Erythroblast (primary cell): ENCODE measurements around the gene ANKRD55.
"Not testable (repeated sequence)": the region's sequence is repeated elsewhere in the genome, so short reads cannot be mapped to it uniquely, and the experiment has no call there.

ENCODE experiments used
- DNase-seq, 2 experiments: peaks; one replicate each; lab custom pipeline; 2025; lab: John Stamatoyannopoulos, UW
- GATA1 ChIP-seq: IDR thresholded peaks from 2 replicates; pipeline ENCODE4 v1.6.1; 2011; ENCODE audit warnings: low read depth, mild to moderate bottlenecking, control low read depth, low read length, moderate library complexity
- POLR2A ChIP-seq: IDR thresholded peaks from 2 replicates; pipeline ENCODE4 v1.6.1; 2011; ENCODE audit warnings: mild to moderate bottlenecking, low read length

ANKRD55 gene

GRCh38 chr5:56262279-56262678 is 29.1 kb upstream of the ANKRD55 start:
- TF ChIP-seq GATA1 (no peak), POLR2A (no peak)
- DNase-seq = peak in 1 of 2 experiments; percentile 5

- no peak for TF ChIP-seq GATA1
- no peak for TF ChIP-seq POLR2A
- no peak for DNase-seq
Measured at GRCh38 chr5:56259002-56259511, 25.9 kb upstream of the ANKRD55 start.

DNA sequence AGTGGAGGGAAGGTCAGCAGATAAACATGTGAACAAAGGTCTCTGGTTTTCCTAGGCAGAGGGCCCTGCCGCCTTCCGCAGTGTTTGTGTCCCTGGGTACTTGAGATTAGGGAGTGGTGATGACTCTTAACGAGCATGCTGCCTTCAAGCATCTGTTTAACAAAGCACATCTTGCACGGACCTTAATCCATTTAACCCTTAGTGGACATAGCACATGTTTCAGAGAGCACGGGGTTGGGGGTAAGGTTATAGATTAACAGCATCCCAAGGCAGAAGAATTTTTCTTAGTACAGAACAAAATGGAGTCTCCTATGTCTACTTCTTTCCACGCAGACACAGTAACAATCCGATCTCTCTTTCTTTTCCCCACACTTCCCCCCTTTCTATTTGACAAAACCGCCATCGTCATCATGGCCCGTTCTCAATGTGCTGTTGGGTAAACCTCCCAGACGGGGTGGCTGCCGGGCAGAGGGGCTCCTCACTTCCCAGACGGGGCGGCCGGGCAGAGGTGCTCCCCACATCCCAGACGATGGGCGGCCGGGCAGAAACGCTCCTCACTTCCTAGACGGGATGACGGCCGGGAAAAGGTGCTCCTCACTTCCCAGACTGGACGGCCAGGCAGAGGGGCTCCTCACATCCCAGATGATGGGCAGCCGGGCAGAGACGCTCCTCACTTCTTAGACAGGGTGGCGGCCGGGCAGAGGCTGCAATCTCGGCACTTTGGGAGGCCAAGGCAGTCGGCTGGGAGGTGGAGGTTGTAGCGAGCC is 24.8 kb upstream of the ANKRD55 start:
- DNase-seq = not testable (repeated sequence)

DNA sequence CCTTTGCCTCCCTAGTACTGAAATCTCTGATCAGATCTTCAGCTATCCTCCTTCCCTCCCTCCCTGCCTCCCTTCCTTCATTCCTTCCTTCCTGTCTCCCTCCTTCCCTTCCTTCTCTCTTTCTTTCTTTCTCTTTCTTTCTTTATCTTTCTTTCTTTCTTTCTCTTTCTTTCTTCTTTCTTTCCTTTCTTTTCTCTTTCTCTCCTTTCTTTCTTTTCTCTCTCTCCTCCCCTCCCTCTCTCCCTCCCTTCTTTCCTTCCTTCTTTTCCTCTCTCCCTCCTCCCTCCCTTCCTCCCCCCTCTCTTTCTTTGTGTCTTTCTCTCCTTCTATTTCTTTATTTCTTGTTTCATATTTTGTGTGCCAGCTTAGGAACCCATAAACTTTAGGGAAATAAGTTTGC is 23.9 kb upstream of the ANKRD55 start:
- no peak for TF ChIP-seq POLR2A
- TF ChIP-seq GATA1 = no peak
- no peak for DNase-seq

DNA sequence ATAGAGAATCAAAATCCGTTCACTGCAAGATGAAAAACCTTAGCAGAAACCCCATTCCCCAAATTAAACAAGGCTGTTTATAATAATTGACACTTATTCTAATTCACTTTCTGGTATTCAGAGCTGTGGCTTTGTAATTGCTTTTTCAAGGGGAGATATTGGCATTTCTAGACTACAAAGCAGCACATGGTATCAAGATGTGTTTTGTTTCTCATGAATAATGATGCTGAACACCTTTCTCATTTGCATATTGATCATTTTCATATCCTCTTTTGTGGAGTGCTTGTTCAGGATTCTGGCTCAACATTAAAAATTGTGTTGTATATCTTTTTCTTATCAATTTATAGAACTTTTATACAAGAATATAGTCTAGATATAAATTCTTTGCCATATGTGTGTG is 22.4 kb upstream of the ANKRD55 start:
- no peak for DNase-seq
- no peak for TF ChIP-seq POLR2A
- no peak for TF ChIP-seq GATA1

- TF ChIP-seq GATA1 (no peak), POLR2A (no peak)
- DNase-seq = no peak
Measured at GRCh38 chr5:56253924-56254323, 20.8 kb upstream of the ANKRD55 start.

- no peak for TF ChIP-seq GATA1
- no peak for TF ChIP-seq POLR2A
- peak in 1 of 2 experiments; percentile 13 for DNase-seq
Measured at GRCh38 chr5:56253126-56253525, 20.0 kb upstream of the ANKRD55 start.

DNA sequence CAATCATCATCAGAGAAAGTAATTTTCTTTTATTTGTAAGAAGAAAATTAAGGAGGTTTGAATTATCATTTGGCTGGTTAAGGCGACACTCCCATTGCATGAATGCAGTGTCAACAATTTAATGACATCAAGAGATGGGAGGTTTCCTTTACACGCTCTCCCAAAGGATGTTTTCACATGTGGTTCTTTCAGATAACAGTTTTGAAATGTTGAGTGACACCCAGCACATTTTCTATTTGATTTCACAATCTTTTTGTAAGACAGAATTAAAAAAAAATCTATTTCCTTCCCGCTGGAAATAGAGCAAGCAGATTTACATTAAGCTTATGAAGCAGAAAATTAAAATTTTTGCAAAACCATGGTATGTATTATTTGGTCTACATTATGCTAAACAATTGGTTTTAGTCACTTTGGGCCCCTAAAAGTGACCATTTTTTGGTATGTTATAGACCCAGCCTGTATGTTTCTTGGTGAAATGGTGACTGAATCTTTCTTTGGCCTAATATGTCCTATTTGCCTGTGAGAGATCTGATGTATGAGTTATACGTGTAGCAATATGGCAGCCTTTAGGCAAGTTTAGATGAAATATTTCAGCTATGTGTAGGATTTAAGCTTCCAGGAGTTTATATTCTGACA is 18.9 kb upstream of the ANKRD55 start:
- peak; percentile 89 for DNase-seq
- no peak for TF ChIP-seq GATA1
- no peak for TF ChIP-seq POLR2A

- DNase-seq = peak; percentile 44 to 72
Measured at GRCh38 chr5:56251440-56251839, 18.3 kb upstream of the ANKRD55 start.

DNA sequence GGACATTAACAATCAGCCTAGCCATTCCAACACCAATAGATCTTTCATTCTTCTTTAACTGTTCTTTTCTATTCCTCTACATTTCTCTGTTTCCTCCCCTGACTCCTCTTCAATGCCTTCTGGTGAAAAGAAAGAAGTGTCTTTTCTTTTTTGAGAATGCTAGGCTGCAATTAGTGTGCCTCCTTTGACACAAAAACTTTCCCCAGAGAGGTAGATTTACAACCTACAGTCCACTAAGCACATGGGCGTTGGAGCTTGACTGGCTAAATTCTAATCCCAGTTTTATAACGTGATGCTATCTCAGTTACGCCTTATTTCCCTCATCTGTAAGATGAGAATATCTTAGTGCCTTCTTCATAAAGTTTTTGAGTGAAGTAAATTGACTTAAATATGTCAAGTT is 16.9 kb upstream of the ANKRD55 start:
- TF ChIP-seq GATA1 = no peak
- DNase-seq = no peak

More at GRCh38 chr5:56251440-56251839, 18.3 kb upstream of the ANKRD55 start:
- TF ChIP-seq POLR2A (no peak), GATA1 (no peak)

DNA sequence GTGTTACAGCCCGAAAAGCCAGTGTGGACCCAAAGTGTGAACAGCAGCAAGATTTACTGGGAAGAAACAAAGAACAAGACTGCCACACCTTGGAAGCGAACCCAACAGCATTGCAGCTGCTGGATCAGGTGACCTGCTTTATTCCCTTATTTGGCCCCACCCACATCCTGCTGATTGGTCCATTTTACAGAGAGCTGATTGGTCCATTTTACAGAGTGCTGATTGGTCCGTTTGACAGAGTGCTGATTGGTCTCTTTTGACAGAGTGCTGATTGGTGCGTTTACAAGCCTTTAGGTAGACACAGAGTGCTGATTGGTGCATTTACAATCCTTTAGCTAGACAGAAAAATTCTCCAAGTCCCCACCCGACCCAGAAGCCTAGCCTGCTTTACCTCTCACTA is 16.0 kb upstream of the ANKRD55 start:
- DNase-seq = peak; percentile 24 to 27

- TF ChIP-seq GATA1 (no peak), POLR2A (no peak)
- no peak for DNase-seq
Measured at GRCh38 chr5:56247592-56247991, 14.5 kb upstream of the ANKRD55 start.

- no peak for TF ChIP-seq GATA1
- no peak for DNase-seq
Measured at GRCh38 chr5:56246769-56247168, 13.6 kb upstream of the ANKRD55 start.

DNA sequence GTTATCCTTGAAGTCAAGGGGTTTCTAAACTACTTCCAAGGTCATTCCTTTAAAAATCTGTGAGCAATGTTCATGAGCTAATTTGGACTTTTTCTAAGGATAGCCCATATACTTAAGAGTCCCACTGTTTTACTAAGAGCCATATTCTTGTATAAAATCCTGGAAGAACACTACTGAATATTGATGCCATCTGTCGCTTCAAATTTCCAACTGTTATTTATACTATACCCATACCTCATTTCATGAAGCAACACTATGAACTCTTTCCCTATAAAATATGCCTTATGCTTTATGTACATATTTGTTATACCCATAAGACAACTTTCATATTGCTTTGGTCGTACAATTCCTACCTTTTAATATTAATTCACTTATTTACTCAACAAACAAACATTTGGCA is 12.4 kb upstream of the ANKRD55 start:
- TF ChIP-seq GATA1 (no peak), POLR2A (no peak)
- DNase-seq = no peak

GRCh38 chr5:56244627-56245026 is 11.5 kb upstream of the ANKRD55 start:
- TF ChIP-seq POLR2A (no peak), GATA1 (no peak)
- DNase-seq = peak in 1 of 2 experiments; percentile 36

GRCh38 chr5:56242271-56242670 is 9.1 kb upstream of the ANKRD55 start:
- DNase-seq = not testable (repeated sequence)
